OCI-LY7 (cell line): ENCODE results near the gene SPP1. TPM values are rescaled to one million over a fixed set of nuclear protein-coding genes. Genes with fewer than 3 reads are reported as not detected.

Experiments used
- BruUV-seq: library from RNA; stranded (reverse); fragments of 400-500 nt; replicated peaks from 2 replicates; lab custom pipeline; 2021; lab: Mats Ljungman, UMichigan
- CTCF ChIA-PET: fragments of 300-600 bp; sonication (Branson Sonifier 250); formaldehyde crosslinking; loops from one replicate; lab custom pipeline; 2022; ENCODE audit warnings: antibody characterized with exemption; ENCODE audit not compliant: unreplicated experiment; lab: Charles Lee
- POLR2A ChIA-PET: fragments of 300-600 bp; sonication (Branson Sonifier 250); formaldehyde crosslinking; loops from one replicate; lab custom pipeline; 2022; ENCODE audit warnings: antibody characterized with exemption; lab: Charles Lee
- DNase-seq: peaks from one replicate; pipeline ENCODE4 v3.0.0-alpha.2; 2015; ENCODE audit warnings: low spot score
- H2AFZ ChIP-seq: fragments of 200-600 bp; sonication (generic), shearing (Covaris generic); 2 replicates; pipeline ENCODE4 v1.6.1; 2014; ENCODE audit warnings: mild to moderate bottlenecking, antibody characterized with exemption, low read length, moderate library complexity
- H3K27ac ChIP-seq: fragments of 200-600 bp; sonication (generic); 2 replicates; pipeline ENCODE4 v1.5.1; 2014; ENCODE audit warnings: mixed run types, low read depth, mild to moderate bottlenecking, moderate library complexity, low read length, inconsistent platforms; ENCODE audit not compliant: poor library complexity, severe bottlenecking
- H3K36me3 ChIP-seq: fragments of 200-600 bp; sonication (generic); 2 replicates; pipeline ENCODE4 v1.6.1; 2014; ENCODE audit warnings: mild to moderate bottlenecking, antibody characterized with exemption, low read length, moderate library complexity, mixed read lengths; ENCODE audit not compliant: insufficient read depth
- H3K4me1 ChIP-seq: fragments of 200-600 bp; sonication (generic); 2 replicates; pipeline ENCODE4 v1.5.1; 2014; ENCODE audit warnings: mild to moderate bottlenecking, low read length; ENCODE audit not compliant: insufficient read depth, poor library complexity, severe bottlenecking
- H3K4me2 ChIP-seq: fragments of 200-600 bp; sonication (generic); 2 replicates; pipeline ENCODE4 v1.6.1; 2014; ENCODE audit warnings: mild to moderate bottlenecking, low read length
- H3K4me3 ChIP-seq: fragments of 200-600 bp; sonication (generic); 2 replicates; pipeline ENCODE4 v1.5.1; 2014; ENCODE audit warnings: mild to moderate bottlenecking, low read depth, low read length; ENCODE audit not compliant: poor library complexity, severe bottlenecking
- H3K79me2 ChIP-seq: fragments of 200-600 bp; sonication (generic); 2 replicates; pipeline ENCODE4 v1.6.1; 2016; ENCODE audit warnings: low read depth, mild to moderate bottlenecking, low read length, moderate library complexity, mixed read lengths; ENCODE audit not compliant: insufficient read depth
- H3K9me2 ChIP-seq: fragments of 200-600 bp; sonication (generic); 2 replicates; pipeline ENCODE4 v1.6.1; 2016; ENCODE audit warnings: mild to moderate bottlenecking, low read length, mixed read lengths; ENCODE audit not compliant: insufficient read depth
- H3K9me3 ChIP-seq: fragments of 200-600 bp; sonication (generic); 2 replicates; pipeline ENCODE4 v1.6.1; 2014; ENCODE audit warnings: mild to moderate bottlenecking, mixed run types, low read length, mixed read lengths
- H4K20me1 ChIP-seq: fragments of 200-600 bp; sonication (generic); 2 replicates; pipeline ENCODE4 v1.6.1; 2014; ENCODE audit warnings: mild to moderate bottlenecking, antibody characterized with exemption, low read length, moderate library complexity, mixed read lengths; ENCODE audit not compliant: insufficient read depth
- CTCF ChIP-seq: fragments of 200-600 bp; sonication (generic); conservative IDR thresholded peaks from 2 replicates; pipeline ENCODE4 v1.5.1; 2014; ENCODE audit warnings: mild to moderate bottlenecking, antibody characterized with exemption, low read length, moderate library complexity, mixed read lengths
- EZH2phosphoT487 ChIP-seq: fragments of 200-600 bp; sonication (generic); IDR thresholded peaks from 2 replicates; pipeline ENCODE4 v1.6.1; 2018; ENCODE audit warnings: low read depth, borderline replicate concordance, mild to moderate bottlenecking, mixed run types, antibody characterized with exemption, low read length, moderate library complexity, mixed read lengths
- intact Hi-C: fragments of 100-400 bp; cut with micrococcal nuclease; formaldehyde crosslinking; loops from one replicate; pipeline ENCODE4 v1.10.0; 2022; ENCODE audit not compliant: unreplicated experiment
- total RNA-seq, 2 experiments: library from RNA; depleted of rRNA in 1 of 2; stranded (reverse); fragments of >200 nt in 1 of 2; shearing (Covaris generic) in 1 of 2; gene quantifications; 2 replicates each; pipeline ENCODE4 v1.2.3, GENCODE V29; 2014 to 2022

The SPP1 gene
- total RNA-seq, 2 experiments from 2014 or later: 1.4 TPM; not detected in 1

- peak; percentile 40 for DNase-seq
- Histone ChIP-seq H3K79me2 (peaks cover 10% of the 10 kb centered on the region; the same call in 1 of the 2 replicates), H3K36me3 (no peaks in the 10 kb centered on the region), H2AFZ (no peak overlapping the region), H4K20me1 (no peaks in the 10 kb centered on the region), H3K4me2 (0 out of 2 replicates have a peak overlapping the region, but pooled peaks have one; percentile 12), H3K4me3 (no peak overlapping the region), H3K4me1 (peaks cover 14% of the 10 kb centered on the region), H3K9me3 (no peaks in the 10 kb centered on the region), H3K9me2 (no peaks in the 10 kb centered on the region), H3K27ac (no peak overlapping the region)
- intact Hi-C loops: no loop called here
- ChIA-PET CTCF (no interaction called here), POLR2A (no interaction called here)
- TF ChIP-seq EZH2phosphoT487: no peak
- no peak for TF ChIP-seq CTCF
- BruUV-seq: no TSS peak
These were observed 37.1 kb downstream of the SPP1 start for GRCh38 chr4:88012647-88013046.

GRCh38 chr4:88014386-88014905 lies 38.9 kb downstream of the SPP1 start:
- no TSS peak for BruUV-seq
- TF ChIP-seq EZH2phosphoT487 (no peak), CTCF (no peak)
- Histone ChIP-seq H3K4me3 (no peak overlapping the region), H3K4me2 (no peak overlapping the region), H4K20me1 (no peaks in the 10 kb centered on the region), H3K9me2 (no peaks in the 10 kb centered on the region), H3K36me3 (no peaks in the 10 kb centered on the region), H2AFZ (no peak overlapping the region), H3K27ac (no peak overlapping the region), H3K4me1 (peaks cover 14% of the 10 kb centered on the region), H3K79me2 (no peaks in the 10 kb centered on the region; the same call in 1 of the 2 replicates), H3K9me3 (no peaks in the 10 kb centered on the region)
- POLR2A ChIA-PET: no interaction called here
- intact Hi-C loops: no loop called here
- DNase-seq: no peak
- CTCF ChIA-PET: no interaction called here

DNA sequence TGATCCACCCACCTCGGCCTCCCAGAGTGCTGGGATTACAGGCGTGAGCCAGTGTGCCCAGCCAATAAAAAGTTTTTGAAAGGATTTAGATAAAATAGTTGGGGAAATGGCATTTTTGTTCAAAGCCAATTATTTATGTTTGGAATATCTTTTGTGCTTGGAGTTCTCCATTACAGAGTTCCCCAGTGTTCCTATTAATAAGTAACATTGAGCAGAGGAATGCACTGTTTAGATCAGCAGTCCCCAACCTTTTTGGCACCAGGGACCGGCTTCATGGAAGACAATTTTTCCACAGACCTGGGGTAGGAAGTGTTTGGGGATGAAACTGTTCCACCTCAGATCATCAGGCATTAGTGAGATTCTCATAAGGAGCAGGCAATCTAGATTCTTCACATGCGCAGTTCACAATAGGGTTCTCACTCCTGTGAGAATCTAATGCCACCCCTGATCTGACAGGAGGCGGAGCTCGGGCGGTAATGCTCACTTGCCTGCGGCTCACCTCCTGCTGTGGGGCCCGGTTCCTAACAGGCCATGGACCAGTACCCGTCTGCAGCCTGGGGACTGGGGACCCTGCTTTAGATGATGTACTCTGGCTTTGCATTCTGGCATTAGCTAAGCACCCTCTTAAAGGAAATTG lies 40.3 kb downstream of the SPP1 start:
- Histone ChIP-seq H3K9me3 (no peaks in the 10 kb centered on the region), H3K4me2 (no peak overlapping the region), H3K4me1 (peaks cover 14% of the 10 kb centered on the region), H2AFZ (no peak overlapping the region), H3K27ac (no peak overlapping the region), H3K36me3 (no peaks in the 10 kb centered on the region), H3K9me2 (no peaks in the 10 kb centered on the region), H3K4me3 (no peak overlapping the region), H3K79me2 (no peaks in the 10 kb centered on the region), H4K20me1 (no peaks in the 10 kb centered on the region)
- no peak for DNase-seq
- POLR2A ChIA-PET: interaction anchor here (0.6 kb wide), 1 partner anchor 457 kb away, joined by 3 read pairs; no protein-coding TSS in a partner anchor
- no peak for TF ChIP-seq EZH2phosphoT487
- no peak for TF ChIP-seq CTCF
- CTCF ChIA-PET: no interaction called here
- intact Hi-C loops: no loop called here
- BruUV-seq: no TSS peak
